Neural progenitor cell (in vitro differentiated cells): Measurements from ENCODE around the gene RPL10. TPM values are rescaled to one million over a fixed set of nuclear protein-coding genes. Genes with fewer than 3 reads are reported as not detected.

ENCODE experiments used
- DNase-seq: peaks from one replicate; pipeline ENCODE4 v3.0.0-alpha.2; 2016; ENCODE audit warnings: low spot score
- H2AFZ ChIP-seq: fragments of 200-600 bp; sonication (generic); replicated peaks from 2 replicates; pipeline ENCODE4 v1.6.1; 2016; ENCODE audit warnings: antibody characterized with exemption
- H3F3A ChIP-seq: fragments of 200-600 bp; sonication (generic); 2 replicates; pipeline ENCODE4 v1.6.1; 2016; ENCODE audit warnings: antibody characterized with exemption, low read depth
- H3K27ac ChIP-seq: fragments of 200-600 bp; sonication (generic); 2 replicates; pipeline ENCODE4 v1.5.1; 2016; ENCODE audit warnings: mild to moderate bottlenecking
- H3K27me3 ChIP-seq: fragments of 200-600 bp; sonication (generic); 2 replicates; pipeline ENCODE4 v1.6.1; 2016; ENCODE audit warnings: mild to moderate bottlenecking, moderate library complexity
- H3K36me3 ChIP-seq: fragments of 200-600 bp; sonication (generic); 2 replicates; pipeline ENCODE4 v1.5.1; 2016
- H3K4me1 ChIP-seq: fragments of 200-600 bp; sonication (generic); 2 replicates; pipeline ENCODE4 v1.6.1; 2016; ENCODE audit warnings: mixed run types
- H3K4me2 ChIP-seq: fragments of 200-600 bp; sonication (generic); 2 replicates; pipeline ENCODE4 v1.6.1; 2016
- H3K4me3 ChIP-seq: fragments of 200-600 bp; sonication (generic); 2 replicates; pipeline ENCODE4 v1.5.1; 2016
- H3K79me2 ChIP-seq: fragments of 200-600 bp; sonication (generic); 2 replicates; pipeline ENCODE4 v1.6.1; 2016; ENCODE audit warnings: low read depth
- H3K9ac ChIP-seq: fragments of 200-600 bp; sonication (generic); 2 replicates; pipeline ENCODE4 v1.6.1; 2016
- H3K9me3 ChIP-seq: fragments of 200-600 bp; sonication (generic); 2 replicates; pipeline ENCODE4 v1.5.1; 2016; ENCODE audit warnings: low read depth
- H4K20me1 ChIP-seq: fragments of 200-600 bp; sonication (generic); 2 replicates; pipeline ENCODE4 v1.6.1; 2016; ENCODE audit warnings: low read depth
- H3K27ac Mint-ChIP-seq: 3 replicates; pipeline ENCODE4 v1.8.0; 2021; ENCODE audit warnings: mixed read lengths
- H3K27me3 Mint-ChIP-seq: 2 replicates; pipeline ENCODE4 v1.8.0; 2022; ENCODE audit warnings: low read depth, mild to moderate bottlenecking, inconsistent platforms, moderate library complexity, mixed read lengths; ENCODE audit not compliant: insufficient read depth
- H3K36me3 Mint-ChIP-seq: 3 replicates; pipeline ENCODE4 v1.8.0; 2021; ENCODE audit warnings: mixed read lengths
- H3K4me1 Mint-ChIP-seq: 3 replicates; pipeline ENCODE4 v1.8.0; 2021; ENCODE audit warnings: mixed read lengths
- H3K4me3 Mint-ChIP-seq: 3 replicates; pipeline ENCODE4 v1.8.0; 2021; ENCODE audit warnings: mild to moderate bottlenecking, moderate library complexity, mixed read lengths
- H3K9me3 Mint-ChIP-seq: 3 replicates; pipeline ENCODE4 v1.8.0; 2020; ENCODE audit warnings: mixed read lengths
- EZH2 ChIP-seq: fragments of 200-600 bp; sonication (generic); IDR thresholded peaks from 2 replicates; pipeline ENCODE4 v1.6.1; 2017; ENCODE audit warnings: antibody characterized with exemption, mild to moderate bottlenecking, moderate library complexity
- EZH2phosphoT487 ChIP-seq: fragments of 200-600 bp; sonication (generic); IDR thresholded peaks from 2 replicates; pipeline ENCODE4 v1.6.1; 2017; ENCODE audit warnings: antibody characterized with exemption
- total RNA-seq: library from RNA; depleted of rRNA; stranded (reverse); fragments of >200 nt; gene quantifications from 2 replicates; pipeline ENCODE4 v1.2.3, GENCODE V29; 2015; ENCODE audit warnings: low replicate concordance
- TF ChIP-seq, protein P1 (sequence below): fragments of 200-600 bp; sonication (generic); IDR thresholded peaks from 2 replicates; pipeline ENCODE4 v1.5.1; 2017; ENCODE audit warnings: antibody characterized with exemption, mild to moderate bottlenecking

The RPL10 gene
- total RNA-seq, 1 donor from 2014 or later, result 4,507 TPM

DNA sequence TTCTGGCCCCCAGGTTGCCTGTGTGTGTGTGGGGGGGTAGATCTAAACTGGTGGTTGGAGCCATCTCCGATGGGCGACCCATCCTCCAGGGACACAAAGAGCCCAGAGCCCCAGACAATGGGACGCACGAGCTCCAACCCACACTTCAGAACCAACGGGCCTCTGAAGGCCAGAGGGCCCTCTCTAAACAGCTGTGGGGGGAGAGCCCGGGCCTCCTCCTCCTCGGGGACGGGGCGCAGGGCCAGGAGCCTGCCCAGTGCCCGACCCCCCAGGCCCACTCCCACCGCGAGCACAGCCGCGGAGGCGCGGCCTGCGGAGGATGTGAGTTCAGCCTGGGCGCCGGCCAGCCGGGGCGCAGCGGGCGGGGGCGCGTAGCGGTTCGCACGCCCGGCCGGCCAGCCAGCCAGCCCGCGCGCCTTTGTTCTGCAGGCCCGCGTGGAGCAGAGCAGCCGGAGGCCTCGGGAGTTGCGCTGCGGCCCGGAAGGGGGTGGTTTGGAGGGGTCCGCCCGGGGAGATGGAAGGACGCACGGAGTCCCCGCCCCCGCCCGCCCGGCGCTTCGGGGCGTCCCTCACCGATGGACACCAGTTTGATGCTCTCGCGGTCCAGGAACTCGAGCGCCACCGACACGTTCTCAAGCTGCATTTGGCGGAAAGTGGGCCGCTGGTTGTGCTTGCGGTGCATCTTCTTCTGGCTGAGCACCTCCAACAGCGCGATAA, 27.7 kb upstream of the RPL10 start:
- Histone ChIP-seq H3K9ac (peak overlapping the region; percentile 77), H3K27ac (peak overlapping the region; percentile 65), H3K36me3 (no peaks in the 10 kb centered on the region), H2AFZ (no peak overlapping the region), H3F3A (peaks cover 8% of the 10 kb centered on the region), H3K9me3 (no peaks in the 10 kb centered on the region), H3K4me3 (peak overlapping the region; percentile 86), H3K79me2 (peaks cover 57% of the 10 kb centered on the region), H3K27me3 (peaks cover 15% of the 10 kb centered on the region), H3K4me1 (no peaks in the 10 kb centered on the region), H3K4me2 (peak overlapping the region; percentile 92), H4K20me1 (peaks cover 39% of the 10 kb centered on the region)
- Mint-ChIP-seq H3K9me3 (peaks cover 15% of the 10 kb centered on the region), H3K27me3 (peaks cover 21% of the 10 kb centered on the region), H3K4me3 (peak overlapping the region; percentile 93), H3K27ac (peak overlapping the region; percentile 99), H3K4me1 (peaks cover 4% of the 10 kb centered on the region), H3K36me3 (no peaks in the 10 kb centered on the region)
- TF ChIP-seq, protein P1, sequence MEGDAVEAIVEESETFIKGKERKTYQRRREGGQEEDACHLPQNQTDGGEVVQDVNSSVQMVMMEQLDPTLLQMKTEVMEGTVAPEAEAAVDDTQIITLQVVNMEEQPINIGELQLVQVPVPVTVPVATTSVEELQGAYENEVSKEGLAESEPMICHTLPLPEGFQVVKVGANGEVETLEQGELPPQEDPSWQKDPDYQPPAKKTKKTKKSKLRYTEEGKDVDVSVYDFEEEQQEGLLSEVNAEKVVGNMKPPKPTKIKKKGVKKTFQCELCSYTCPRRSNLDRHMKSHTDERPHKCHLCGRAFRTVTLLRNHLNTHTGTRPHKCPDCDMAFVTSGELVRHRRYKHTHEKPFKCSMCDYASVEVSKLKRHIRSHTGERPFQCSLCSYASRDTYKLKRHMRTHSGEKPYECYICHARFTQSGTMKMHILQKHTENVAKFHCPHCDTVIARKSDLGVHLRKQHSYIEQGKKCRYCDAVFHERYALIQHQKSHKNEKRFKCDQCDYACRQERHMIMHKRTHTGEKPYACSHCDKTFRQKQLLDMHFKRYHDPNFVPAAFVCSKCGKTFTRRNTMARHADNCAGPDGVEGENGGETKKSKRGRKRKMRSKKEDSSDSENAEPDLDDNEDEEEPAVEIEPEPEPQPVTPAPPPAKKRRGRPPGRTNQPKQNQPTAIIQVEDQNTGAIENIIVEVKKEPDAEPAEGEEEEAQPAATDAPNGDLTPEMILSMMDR, result no peak
- TF ChIP-seq EZH2, result no peak
- no peak for TF ChIP-seq EZH2phosphoT487
- peak; percentile 50 for DNase-seq

DNA sequence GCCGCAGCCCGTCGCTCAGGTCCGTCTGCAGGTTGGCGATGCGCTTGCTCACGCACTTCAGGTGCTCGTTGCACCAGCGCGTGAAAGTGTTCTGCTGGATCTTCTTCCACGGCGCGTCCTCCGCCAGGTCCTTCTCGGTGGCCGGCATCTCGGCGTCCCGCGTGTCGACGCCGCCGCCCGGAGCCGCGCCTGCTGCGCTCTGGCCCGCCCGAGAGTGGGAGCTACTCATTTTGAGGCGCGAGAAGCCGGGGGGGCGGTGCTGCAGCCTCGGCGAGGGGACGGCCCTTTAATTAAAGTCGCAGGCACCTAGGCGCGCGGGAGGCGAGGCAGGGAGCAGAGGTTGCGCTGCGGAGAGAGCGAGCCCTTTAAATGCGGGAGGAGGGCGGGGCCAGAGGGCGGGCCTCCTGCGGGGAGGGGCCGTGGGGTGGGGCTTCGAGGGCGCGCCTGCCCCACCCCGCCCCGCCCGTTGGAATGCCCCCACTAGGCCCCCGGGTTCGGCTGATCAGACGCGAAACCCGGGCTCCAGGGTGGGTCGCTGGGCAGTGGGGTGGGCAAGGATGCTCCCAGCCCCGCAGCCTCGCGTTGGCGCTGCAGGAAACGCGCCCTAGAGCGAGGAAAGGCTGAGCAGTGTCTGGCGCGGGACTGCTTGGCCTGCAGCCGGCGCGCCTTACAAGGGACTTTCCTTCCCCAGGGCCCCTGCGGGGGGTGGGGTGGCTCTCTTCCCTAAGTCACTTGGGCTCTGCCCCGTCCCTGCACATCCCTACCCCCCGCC, 27.0 kb upstream of the RPL10 start:
- Histone ChIP-seq H3K36me3 (no peaks in the 10 kb centered on the region), H3K9ac (peak overlapping the region; percentile 77), H3K79me2 (peaks cover 49% of the 10 kb centered on the region), H4K20me1 (peaks cover 33% of the 10 kb centered on the region), H2AFZ (no peak overlapping the region), H3K9me3 (no peaks in the 10 kb centered on the region), H3K27ac (peak overlapping the region; percentile 65), H3K27me3 (peaks cover 16% of the 10 kb centered on the region), H3K4me2 (peak overlapping the region; percentile 92), H3F3A (peaks cover 8% of the 10 kb centered on the region), H3K4me1 (no peaks in the 10 kb centered on the region), H3K4me3 (peak overlapping the region; percentile 86)
- DNase-seq, result peak; percentile 93
- H3K4me3 Mint-ChIP-seq, result peak overlapping the region; percentile 88
- H3K9me3 Mint-ChIP-seq, result peaks cover 13% of the 10 kb centered on the region
- H3K36me3 Mint-ChIP-seq, result no peaks in the 10 kb centered on the region
- TF ChIP-seq EZH2phosphoT487, result no peak
- TF ChIP-seq EZH2, result no peak
- TF ChIP-seq, protein P1, result no peak
- H3K27me3 Mint-ChIP-seq, result peaks cover 19% of the 10 kb centered on the region
- peaks cover 4% of the 10 kb centered on the region for H3K4me1 Mint-ChIP-seq
- H3K27ac Mint-ChIP-seq, result no peak overlapping the region

DNA sequence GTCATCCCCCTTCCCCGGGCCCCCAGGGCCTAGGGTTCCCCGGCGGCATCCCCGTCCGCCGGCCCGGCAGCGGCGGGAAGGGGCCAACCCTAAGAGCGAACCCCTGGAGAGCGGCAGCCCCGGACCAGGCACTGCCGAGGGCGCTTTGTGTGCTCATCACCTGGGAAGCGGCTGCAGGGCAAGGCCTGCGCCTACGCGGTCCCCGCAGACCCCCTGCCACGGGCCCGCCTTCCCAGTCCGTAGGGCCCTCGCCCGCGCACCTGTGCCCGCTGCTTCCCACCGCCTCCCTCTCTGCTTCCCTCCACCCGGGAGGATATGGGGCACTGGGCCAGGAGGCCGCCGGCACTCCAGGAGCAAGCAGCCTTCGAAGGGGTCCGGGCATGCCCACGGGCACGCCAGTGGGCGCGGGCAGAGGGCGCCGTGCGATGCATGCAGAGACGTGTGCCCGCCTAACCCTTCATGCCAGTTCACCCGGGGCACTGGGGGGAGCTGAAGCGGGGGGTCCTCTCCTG, 26.3 kb upstream of the RPL10 start:
- Histone ChIP-seq H3K79me2 (peaks cover 43% of the 10 kb centered on the region), H3F3A (peaks cover 8% of the 10 kb centered on the region), H3K36me3 (no peaks in the 10 kb centered on the region), H3K4me1 (no peaks in the 10 kb centered on the region), H2AFZ (no peak overlapping the region), H3K9me3 (no peaks in the 10 kb centered on the region), H3K4me3 (peak overlapping the region; percentile 86), H3K27ac (no peak overlapping the region), H3K9ac (no peak overlapping the region), H3K27me3 (peaks cover 16% of the 10 kb centered on the region), H3K4me2 (peak overlapping the region; percentile 78), H4K20me1 (peaks cover 26% of the 10 kb centered on the region)
- peak; percentile 33 for DNase-seq
- TF ChIP-seq EZH2 (no peak), EZH2phosphoT487 (no peak)
- TF ChIP-seq, protein P1, result no peak
- peaks cover 13% of the 10 kb centered on the region for H3K9me3 Mint-ChIP-seq
- peaks cover 4% of the 10 kb centered on the region for H3K4me1 Mint-ChIP-seq
- peaks cover 16% of the 10 kb centered on the region for H3K27me3 Mint-ChIP-seq
- H3K4me3 Mint-ChIP-seq, result no peak overlapping the region
- H3K36me3 Mint-ChIP-seq, result no peaks in the 10 kb centered on the region
- no peak overlapping the region for H3K27ac Mint-ChIP-seq
